Measurements from ENCODE around the gene SPATA20.

SPATA20 gene

DNA sequence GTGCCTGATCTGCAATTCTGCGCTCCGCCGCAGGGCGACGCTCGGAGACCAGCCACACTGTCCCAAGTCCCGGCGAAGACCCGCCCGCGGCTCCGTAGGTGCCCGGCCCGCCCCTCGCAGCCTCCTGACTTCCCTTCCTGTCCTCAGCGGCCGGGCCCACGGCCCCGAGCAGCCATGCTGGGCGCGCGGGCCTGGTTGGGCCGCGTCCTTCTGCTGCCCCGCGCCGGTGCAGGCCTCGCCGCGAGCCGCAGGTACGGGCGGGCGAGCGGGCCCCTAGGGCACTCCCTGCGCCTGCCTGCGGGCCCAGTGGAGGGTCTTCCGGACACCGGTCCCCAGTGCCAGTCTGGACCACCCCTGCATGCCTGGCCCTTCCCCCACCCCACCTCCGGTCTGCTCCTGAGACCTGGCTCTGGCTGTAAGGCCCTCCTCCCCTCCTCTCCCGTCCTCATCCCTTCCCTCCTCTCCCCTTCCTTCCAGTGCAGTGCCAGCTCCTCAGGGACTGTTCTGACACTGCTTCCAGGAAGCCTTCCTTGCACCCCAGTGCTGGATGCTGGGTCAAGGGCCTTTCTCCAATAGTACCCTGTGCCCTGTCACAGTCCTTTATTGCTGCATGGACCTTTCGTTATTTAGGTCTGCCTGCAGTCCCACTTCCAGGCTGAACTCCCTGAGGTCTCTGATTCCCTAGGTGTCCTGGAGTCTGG is at the start of gene SPATA20:
TSS of gene SPATA20 (plus strand) at position 140 of the 701 bp plus-strand sequence. CDS start at position 175, 35 bp downstream.
- peak; percentile 77 for DNase-seq (ENCODE audit: low read depth)

DNA sequence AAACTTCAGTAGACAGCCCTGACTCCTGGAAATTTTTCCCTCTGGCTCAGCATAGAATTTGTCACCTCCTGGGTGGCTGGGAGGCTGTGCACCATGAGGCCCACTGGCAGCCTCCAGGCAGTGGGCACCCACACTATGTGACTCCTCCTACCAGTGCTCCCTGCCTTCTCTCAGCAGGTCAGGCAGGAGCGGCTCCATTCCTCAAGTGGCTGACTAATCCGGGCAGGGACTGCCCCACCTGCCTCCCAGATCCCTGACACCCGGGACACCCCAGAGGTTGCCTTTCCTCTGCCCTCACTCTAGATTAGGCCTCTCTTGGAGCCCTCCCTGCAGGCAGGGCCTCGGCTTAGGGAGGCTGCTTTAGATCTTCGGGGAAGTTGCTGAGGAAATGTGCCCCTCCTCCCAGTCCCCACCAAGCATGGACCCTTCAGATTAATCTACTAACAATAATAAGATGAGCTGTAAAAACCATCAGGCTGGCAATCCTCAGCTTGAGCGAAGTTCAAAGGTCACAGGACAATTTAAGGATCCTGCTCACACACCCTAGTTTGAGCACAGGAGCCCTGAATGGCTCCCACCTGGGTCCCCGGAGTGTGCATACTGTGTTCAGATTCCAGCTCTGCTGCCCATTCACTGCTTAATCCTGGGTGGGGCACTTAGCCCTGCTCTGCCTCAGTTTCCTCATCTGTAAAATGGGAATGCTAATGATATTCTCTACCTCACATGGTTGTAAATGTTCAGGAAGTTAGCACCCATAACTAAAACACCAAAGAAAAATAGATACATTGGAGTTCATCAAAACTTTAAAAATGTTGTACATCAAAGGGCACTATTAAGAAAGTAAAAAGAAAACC is 48.7 kb upstream of the SPATA20 start:
- DNase-seq (ENCODE audit: low read depth) = no peak

DNA sequence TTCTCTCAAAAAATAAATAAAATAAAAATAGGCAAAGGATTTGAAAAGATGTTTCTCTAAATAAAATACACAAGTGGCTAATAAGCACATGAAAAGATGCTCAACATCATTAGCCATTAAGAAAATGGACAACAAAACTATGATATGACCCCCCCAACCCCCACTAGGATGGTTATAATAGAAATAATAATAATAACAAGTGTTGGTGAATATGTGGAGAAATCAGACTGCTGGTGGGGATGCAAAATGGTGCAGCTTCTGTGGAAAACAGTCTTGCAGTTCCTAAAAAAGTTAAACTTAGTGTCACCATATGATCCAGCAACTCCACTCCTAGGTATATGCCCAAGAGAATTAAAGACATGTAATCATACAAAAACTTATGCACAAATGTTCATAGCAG is 47.7 kb upstream of the SPATA20 start:
- no peak for DNase-seq (ENCODE audit: low read depth)

DNA sequence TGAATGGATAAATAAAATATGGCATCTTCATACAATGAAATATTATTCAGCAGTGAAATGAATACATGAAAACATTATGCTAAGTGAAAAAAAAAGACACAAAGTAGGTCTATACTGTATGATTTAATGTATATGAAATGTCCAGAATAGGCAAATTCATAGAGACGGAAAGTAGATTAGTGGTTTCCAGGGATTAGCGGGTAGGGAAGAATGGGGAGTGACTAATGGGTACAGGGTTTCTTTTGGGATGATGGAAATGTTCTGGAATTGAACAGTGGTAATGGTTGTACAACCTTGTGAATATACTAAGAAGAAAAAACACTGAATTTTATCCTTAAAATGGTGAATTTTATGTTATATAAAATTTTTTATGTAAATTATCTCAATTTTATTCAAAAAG is 47.3 kb upstream of the SPATA20 start:
- DNase-seq (ENCODE audit: low read depth) = no peak

DNA sequence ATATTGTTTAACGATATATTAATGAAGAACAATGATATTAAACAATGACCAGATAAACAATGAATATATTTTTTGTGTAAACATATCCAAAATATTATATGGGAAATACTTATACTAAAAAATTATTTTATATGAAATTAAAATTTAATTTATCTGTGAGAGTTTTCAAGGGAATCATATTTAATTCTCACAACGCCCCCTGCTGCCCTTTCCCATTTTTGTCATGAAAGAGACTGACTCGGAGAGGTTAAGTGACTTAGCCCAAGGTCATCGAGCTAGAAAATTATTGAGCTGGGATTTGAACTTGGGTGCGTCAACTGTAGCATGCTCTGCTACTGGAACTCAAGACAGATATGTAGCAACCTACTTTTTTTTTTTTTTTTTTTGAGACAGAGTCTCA is 45.9 kb upstream of the SPATA20 start:
- DNase-seq (ENCODE audit: low read depth) = no peak

DNA sequence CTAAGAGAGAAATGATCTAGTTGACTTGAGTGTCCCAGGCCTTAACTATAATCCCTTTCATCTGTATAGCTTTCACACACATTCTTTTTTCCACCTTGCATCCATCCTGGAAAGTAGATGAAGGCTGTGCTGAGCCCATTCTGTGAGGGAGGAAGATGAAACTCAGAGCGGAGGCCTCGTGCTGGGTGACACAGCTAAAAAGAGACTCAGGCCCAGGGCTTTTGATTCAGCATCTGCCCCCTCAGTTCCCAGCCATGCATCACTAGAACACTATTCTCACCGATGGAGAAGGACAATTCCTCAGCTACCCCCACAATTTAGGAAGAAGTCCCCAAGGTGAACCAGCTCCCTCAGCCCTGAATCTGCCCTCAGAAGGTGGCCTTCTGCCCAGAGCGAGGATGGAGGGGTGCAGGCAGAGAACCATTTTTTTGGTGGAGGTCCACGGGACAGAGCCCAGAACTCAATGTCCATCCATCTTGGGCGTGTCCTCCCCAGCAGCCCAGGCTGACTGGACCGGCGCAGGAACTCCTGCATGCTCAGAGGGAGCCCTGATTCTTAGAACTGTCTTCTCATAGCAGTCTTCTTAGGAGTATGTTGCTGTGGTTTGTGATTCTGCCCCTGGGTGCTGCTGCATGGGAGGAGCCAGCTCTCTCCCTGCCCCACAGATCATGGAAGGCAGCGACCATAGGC is 44.5 kb upstream of the SPATA20 start:
- DNase-seq (ENCODE audit: low read depth) = no peak

GRCh38 chr17:50505591-50506130 is 41.3 kb upstream of the SPATA20 start:
- DNase-seq (ENCODE audit: low read depth) = no peak

- no peak for DNase-seq (ENCODE audit: low read depth)
Measured at GRCh38 chr17:50506298-50506697, 40.7 kb upstream of the SPATA20 start.

GRCh38 chr17:50507871-50508572 is 39.0 kb upstream of the SPATA20 start, which contains the start of gene MYCBPAP:
MYCBPAP (plus strand) TSS chr17:50508439; CDS start chr17:50508675, 236 bp downstream.
- DNase-seq (ENCODE audit: low read depth) = peak; percentile 70

DNA sequence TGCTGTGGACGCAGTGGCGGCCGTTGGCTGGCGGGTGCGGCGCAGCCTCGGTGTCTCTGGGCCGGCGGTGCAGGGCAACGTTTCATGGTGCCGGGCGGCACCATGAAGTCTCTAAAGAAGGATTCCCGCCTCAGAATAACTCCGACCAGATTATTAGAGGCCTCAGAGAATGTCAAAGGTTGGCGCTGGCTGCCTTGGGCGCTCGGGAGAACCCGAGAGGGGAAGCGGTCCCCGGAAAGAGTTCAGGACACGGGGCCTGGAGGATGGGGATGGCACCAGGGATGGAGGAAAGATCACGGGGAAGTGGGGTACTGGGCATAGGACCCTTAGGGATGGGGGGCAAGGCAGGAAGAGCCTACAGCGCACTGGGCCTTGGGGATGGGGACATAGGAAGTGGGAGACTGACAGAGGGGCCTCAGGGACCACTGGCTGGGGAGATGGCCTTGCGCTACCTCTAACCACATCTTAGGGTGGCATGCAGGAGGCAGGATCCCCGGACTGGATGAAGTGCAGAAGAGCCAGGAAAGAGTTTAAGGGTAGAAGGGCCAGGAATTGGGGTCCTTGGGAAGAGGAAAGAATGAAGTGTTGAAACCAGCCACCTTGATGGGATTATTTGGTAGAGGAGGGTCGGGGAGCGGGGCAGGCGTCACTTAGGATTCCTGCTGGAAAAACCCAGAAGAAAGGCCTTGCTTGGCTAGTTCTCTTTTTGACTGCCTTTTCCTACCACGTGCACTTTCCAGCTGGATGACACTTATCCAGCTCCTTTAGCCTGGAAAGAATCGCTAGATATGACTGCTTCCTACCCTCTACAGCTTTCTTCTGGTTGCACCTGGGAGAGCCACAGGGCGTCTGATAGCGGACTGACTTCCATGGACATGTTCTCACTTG is 38.2 kb upstream of the SPATA20 start:
- DNase-seq (ENCODE audit: low read depth) = no peak

DNA sequence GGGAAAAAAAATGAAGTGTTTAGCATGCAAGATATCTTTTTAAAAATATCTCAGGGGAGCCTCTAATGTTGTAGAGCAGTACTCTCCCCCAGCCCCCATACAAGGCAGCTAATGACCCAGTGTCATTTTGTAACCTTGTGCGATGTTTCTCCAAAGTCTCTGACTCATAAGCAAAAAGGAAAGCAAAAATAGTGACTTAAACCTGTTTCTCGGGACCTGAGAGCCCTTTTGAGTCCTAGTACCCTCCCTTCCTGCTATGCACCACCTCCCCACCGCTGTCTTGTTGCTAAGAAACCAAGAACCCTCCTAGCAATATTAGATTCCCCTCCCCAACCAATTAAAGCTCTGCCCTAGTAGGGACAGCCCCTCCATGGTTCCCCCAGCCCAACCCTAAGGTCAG is 35.9 kb upstream of the SPATA20 start:
- no peak for DNase-seq (ENCODE audit: low read depth)

GRCh38 chr17:50513495-50513894 is 33.5 kb upstream of the SPATA20 start:
- DNase-seq (ENCODE audit: low read depth) = no peak

DNA sequence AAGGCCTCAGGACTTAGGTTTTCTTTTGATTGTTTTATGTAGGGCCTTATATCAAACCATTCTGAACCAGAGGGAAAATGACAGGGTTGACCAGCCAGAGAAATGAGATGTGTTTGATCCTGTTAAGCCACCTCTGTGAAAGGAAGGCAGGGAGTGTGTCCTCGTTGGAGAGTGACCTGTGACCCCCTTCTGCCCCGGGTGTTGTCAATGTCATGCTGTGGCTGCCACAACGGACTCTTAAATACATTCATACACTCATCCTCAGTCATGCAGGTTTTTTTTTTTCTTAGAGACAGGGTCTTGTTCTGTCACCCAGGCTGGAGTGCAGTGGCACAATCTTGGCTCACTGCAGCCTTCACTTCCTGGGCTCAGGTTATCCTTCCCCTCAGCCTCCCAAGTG is 32.6 kb upstream of the SPATA20 start:
- DNase-seq (ENCODE audit: low read depth) = no peak

- no peak for DNase-seq (ENCODE audit: low read depth)
Measured at GRCh38 chr17:50514936-50515702, 31.9 kb upstream of the SPATA20 start.

DNA sequence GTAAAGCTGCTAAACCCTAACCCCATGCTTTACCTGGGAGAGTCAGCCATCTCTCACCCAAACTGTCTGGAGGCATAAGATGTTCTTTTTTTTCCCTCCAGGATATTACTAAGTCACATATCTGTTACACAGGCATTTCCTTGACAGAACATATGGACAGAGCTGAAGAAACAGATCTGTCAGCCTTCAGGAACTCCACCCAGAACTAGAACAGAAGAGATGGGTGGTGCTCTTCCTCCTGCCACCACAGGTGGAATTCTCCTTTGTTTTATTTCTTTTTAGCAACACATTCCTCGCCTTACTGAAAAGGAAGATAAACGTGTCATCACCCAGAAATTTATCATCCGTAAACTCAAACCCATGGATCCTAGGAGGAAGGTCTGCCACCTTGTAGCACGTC is 30.0 kb upstream of the SPATA20 start:
- DNase-seq (ENCODE audit: low read depth) = no peak

DNA sequence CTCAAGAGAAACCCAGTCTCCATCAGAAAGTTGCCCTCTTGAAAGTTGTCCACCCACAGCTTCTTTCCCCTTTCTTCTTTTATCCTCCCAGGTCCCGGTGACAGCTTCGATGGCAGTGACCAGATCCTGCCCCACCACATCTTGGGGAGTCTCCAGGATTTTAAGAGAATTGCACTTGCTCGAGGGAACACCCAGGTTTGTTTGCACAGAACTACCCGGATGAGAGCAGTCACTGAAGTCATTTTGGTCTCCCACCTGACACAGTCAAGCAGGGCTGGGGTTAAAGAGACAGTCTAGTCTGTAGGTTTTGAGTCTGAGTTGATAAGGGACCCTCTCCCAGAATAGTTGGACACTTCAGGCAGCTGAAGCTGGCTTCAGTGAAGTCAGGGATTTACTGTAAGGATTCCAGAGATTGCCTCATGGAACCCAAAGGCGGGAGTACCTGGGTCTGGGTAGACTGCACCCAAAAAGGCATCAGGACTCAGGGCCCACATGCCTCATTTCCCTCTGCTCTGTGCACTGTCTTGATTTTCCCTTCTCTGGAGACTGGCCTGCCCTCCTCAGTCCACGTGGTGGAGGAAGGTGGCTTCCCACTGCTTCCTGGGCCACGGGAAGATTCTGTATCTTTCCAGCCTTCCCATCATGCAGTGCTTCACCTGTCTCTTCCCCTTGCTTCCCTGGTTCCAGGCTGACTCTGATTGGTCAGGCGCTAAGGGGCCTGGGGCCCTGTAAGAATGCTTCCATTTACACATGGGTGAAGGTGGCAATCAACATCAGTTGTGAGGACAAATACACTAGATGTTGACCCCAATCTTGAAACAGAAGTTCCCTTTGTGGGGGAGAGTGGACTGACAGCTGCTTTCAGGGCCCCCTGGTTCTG is 29.2 kb upstream of the SPATA20 start:
- no peak for DNase-seq (ENCODE audit: low read depth)

- DNase-seq (ENCODE audit: low read depth) = no peak
Measured at GRCh38 chr17:50518384-50519023, 28.5 kb upstream of the SPATA20 start.

GRCh38 chr17:50519141-50519834 is 27.7 kb upstream of the SPATA20 start:
- no peak for DNase-seq (ENCODE audit: low read depth)

All from activated T-cell treated with anti-CD3 and anti-CD28 coated beads for 1 hour (primary cell).